H1 (cell line): Measurements from ENCODE around the gene PRKN. TPM values are rescaled to one million over a fixed set of nuclear protein-coding genes. Genes with fewer than 3 reads are reported as not detected.

Experiments used
- CTCF ChIA-PET: fragments of 300-600 bp; sonication (Branson Sonifier 250); formaldehyde crosslinking; loops from one replicate; lab custom pipeline; 2021; ENCODE audit not compliant: partially characterized antibody; lab: Charles Lee
- POLR2A ChIA-PET: fragments of 300-600 bp; sonication (Branson Sonifier 250); formaldehyde crosslinking; loops from one replicate; lab custom pipeline; 2021; ENCODE audit warnings: inconsistent platforms; ENCODE audit not compliant: partially characterized antibody; lab: Charles Lee
- DNase-seq, 2 experiments: peaks; one replicate each; pipeline versions ENCODE4 v3.0.0 to v3.0.0-alpha.2; 2010 to 2022; ENCODE audit warnings: low spot score in 2 of 2, low read depth in 1 of 2, mixed read lengths in 1 of 2
- FAIRE-seq: peaks from 2 replicates; lab custom pipeline; 2011; peaks lifted over from hg19 to GRCh38; lab: Jason Lieb, UNC
- H2AFZ ChIP-seq: 2 replicates; pipeline ENCODE4 v1.8.1; 2012; ENCODE audit warnings: low read length, inconsistent platforms
- H2AK5ac ChIP-seq: 2 replicates; pipeline ENCODE4 v1.6.1; 2013; ENCODE audit warnings: low read depth, low read length
- H2BK120ac ChIP-seq: replicated peaks from 2 replicates; pipeline ENCODE3; 2013; ENCODE audit warnings: low read depth, low read length, inconsistent platforms
- H2BK12ac ChIP-seq: 2 replicates; pipeline ENCODE4 v1.6.1; 2013; ENCODE audit warnings: low read depth, low read length
- H2BK15ac ChIP-seq: 2 replicates; pipeline ENCODE4 v1.6.1; 2013; ENCODE audit warnings: low read length
- H2BK20ac ChIP-seq: 2 replicates; pipeline ENCODE4 v1.6.1; 2013; ENCODE audit warnings: low read length
- H2BK5ac ChIP-seq: 2 replicates; pipeline ENCODE4 v1.6.1; 2013; ENCODE audit warnings: low read depth, low read length
- H3K14ac ChIP-seq: 2 replicates; pipeline ENCODE4 v1.6.1; 2013; ENCODE audit warnings: inconsistent platforms; ENCODE audit not compliant: insufficient read length
- H3K18ac ChIP-seq: 2 replicates; pipeline ENCODE4 v1.6.1; 2013; ENCODE audit warnings: low read length; ENCODE audit errors: extremely low read depth
- H3K23ac ChIP-seq: 2 replicates; pipeline ENCODE4 v1.6.1; 2013; ENCODE audit warnings: inconsistent platforms; ENCODE audit not compliant: insufficient read length
- H3K23me2 ChIP-seq: 2 replicates; pipeline ENCODE4 v1.6.1; 2013; ENCODE audit warnings: low read depth, low read length
- H3K27ac ChIP-seq: 2 replicates; pipeline ENCODE4 v1.6.1; 2011; ENCODE audit warnings: low read depth, low read length, inconsistent platforms
- H3K27me3 ChIP-seq, 4 experiments: replicated peaks in 1 of 4; 1 replicate in 1 of 4; 2 replicates in 3 of 4; pipeline versions ENCODE4 v1.6.1 to v1.8.1; 2011 to 2013; ENCODE audit warnings: low read length in 3 of 4, mild to moderate bottlenecking in 3 of 4, inconsistent platforms in 2 of 4, mixed read lengths in 2 of 4, moderate library complexity in 1 of 4; ENCODE audit not compliant: control insufficient read depth in 3 of 4, insufficient read depth in 3 of 4; ENCODE audit errors: extremely low read depth in 1 of 4
- H3K36me3 ChIP-seq, 4 experiments: 2 replicates each; pipeline versions ENCODE4 v1.6.1 to v1.8.1; 2011 to 2013; ENCODE audit warnings: mild to moderate bottlenecking in 4 of 4, low read length in 3 of 4, moderate library complexity in 2 of 4, control low read depth in 1 of 4, inconsistent platforms in 1 of 4; ENCODE audit not compliant: insufficient read depth in 4 of 4, control insufficient read depth in 2 of 4
- H3K4ac ChIP-seq: replicated peaks from 2 replicates; pipeline ENCODE3; 2013; ENCODE audit warnings: low read length, low read depth, mixed read lengths, inconsistent platforms; ENCODE audit not compliant: insufficient read length
- H3K4me1 ChIP-seq, 4 experiments: replicated peaks in 1 of 4; 1 replicate in 1 of 4; 2 replicates in 3 of 4; pipeline versions ENCODE4 v1.6.1 to v1.8.1; 2011 to 2013; ENCODE audit warnings: low read length in 3 of 4, inconsistent platforms in 2 of 4, mixed read lengths in 1 of 4; ENCODE audit not compliant: insufficient read depth in 4 of 4, control insufficient read depth in 3 of 4
- H3K4me2 ChIP-seq, 2 experiments: 2 replicates each; pipeline versions ENCODE4 v1.6.1 to v1.8.1; 2011 to 2013; ENCODE audit warnings: low read depth in 2 of 2, low read length in 2 of 2, control low read depth in 1 of 2, inconsistent platforms in 1 of 2, mild to moderate bottlenecking in 1 of 2; ENCODE audit not compliant: insufficient read depth in 1 of 2
- H3K4me3 ChIP-seq, 4 experiments: fragments of 200-600, 300-600 bp in 1 of 4; sonication (generic), shearing (Covaris generic), sonication (Bioruptor Twin) in 1 of 4; 2 replicates each; pipeline versions ENCODE4 v1.5.1 to v1.8.1; 2011 to 2016; ENCODE audit warnings: low read length in 4 of 4, low read depth in 3 of 4, control low read depth in 2 of 4, inconsistent platforms in 2 of 4, mild to moderate bottlenecking in 2 of 4, mixed read lengths in 1 of 4, moderate library complexity in 1 of 4; ENCODE audit not compliant: insufficient read depth in 2 of 4; ENCODE audit errors: extremely low read depth in 1 of 4
- H3K56ac ChIP-seq: replicated peaks from 2 replicates; pipeline ENCODE3; 2013; ENCODE audit warnings: low read depth, mild to moderate bottlenecking, mixed read lengths, low read length, inconsistent platforms; ENCODE audit not compliant: insufficient read length
- H3K79me1 ChIP-seq: 2 replicates; pipeline ENCODE4 v1.6.1; 2013; ENCODE audit warnings: low read depth, low read length, control low read depth
- H3K79me2 ChIP-seq, 2 experiments: 2 replicates each; pipeline versions ENCODE4 v1.6.1 to v1.8.1; 2012 to 2013; ENCODE audit warnings: low read length in 2 of 2, mild to moderate bottlenecking in 2 of 2, inconsistent platforms in 1 of 2; ENCODE audit not compliant: insufficient read depth in 2 of 2, control insufficient read depth in 1 of 2
- H3K9ac ChIP-seq, 4 experiments: replicated peaks in 1 of 4; 1 replicate in 1 of 4; 2 replicates in 3 of 4; pipeline versions ENCODE4 v1.6.1 to v1.8.1; 2011 to 2013; ENCODE audit warnings: low read depth in 3 of 4, low read length in 3 of 4, control low read depth in 2 of 4, mild to moderate bottlenecking in 2 of 4, moderate library complexity in 2 of 4, inconsistent platforms in 1 of 4; ENCODE audit errors: extremely low read depth in 1 of 4
- H3K9me3 ChIP-seq, 2 experiments: 2 replicates each; pipeline versions ENCODE4 v1.6.1 to v1.8.1; 2012 to 2013; ENCODE audit warnings: mild to moderate bottlenecking in 2 of 2, moderate library complexity in 2 of 2, control low read depth in 1 of 2, inconsistent platforms in 1 of 2, low read depth in 1 of 2, low read length in 1 of 2, mixed read lengths in 1 of 2; ENCODE audit not compliant: insufficient read depth in 2 of 2
- H4K20me1 ChIP-seq, 2 experiments: replicated peaks in 1 of 2; 2 replicates each; pipeline versions ENCODE3 to v1.8.1; 2011 to 2013; ENCODE audit warnings: inconsistent platforms in 2 of 2, low read length in 2 of 2, mild to moderate bottlenecking in 1 of 2; ENCODE audit not compliant: insufficient read depth in 2 of 2, control insufficient read depth in 1 of 2
- H4K5ac ChIP-seq: 2 replicates; pipeline ENCODE4 v1.6.1; 2013; ENCODE audit warnings: low read length, low read depth, mixed read lengths, inconsistent platforms; ENCODE audit not compliant: insufficient read length
- H4K8ac ChIP-seq: 2 replicates; pipeline ENCODE4 v1.8.0; 2013; ENCODE audit warnings: mild to moderate bottlenecking, moderate library complexity, low read length, inconsistent platforms; ENCODE audit not compliant: insufficient read depth; ENCODE audit errors: extremely low read depth
- H4K91ac ChIP-seq: replicated peaks from 2 replicates; pipeline ENCODE3; 2013; ENCODE audit warnings: low read length, mixed read lengths, inconsistent platforms; ENCODE audit not compliant: insufficient read length
- CHD1 ChIP-seq: IDR thresholded peaks from 2 replicates; pipeline ENCODE4 v1.6.1; 2012; ENCODE audit warnings: low read depth, low read length, improper control_type of control experiment
- EZH2 ChIP-seq: fragments of 200-600 bp; sonication (generic); IDR thresholded peaks from 2 replicates; pipeline ENCODE4 v1.7.1; 2012; ENCODE audit warnings: low read depth, mild to moderate bottlenecking, moderate library complexity, low read length, inconsistent platforms; ENCODE audit not compliant: severe bottlenecking
- HDAC6 ChIP-seq: IDR thresholded peaks from one replicate; pipeline ENCODE4 v1.7.1; 2012; ENCODE audit warnings: low read depth, mild to moderate bottlenecking, inconsistent platforms, low read length, moderate library complexity
- MAFK ChIP-seq: IDR thresholded peaks from 2 replicates; pipeline ENCODE4 v1.6.1; 2012; ENCODE audit warnings: low read depth, mild to moderate bottlenecking, improper control_type of control experiment, low read length
- NRF1 ChIP-seq: IDR thresholded peaks from 2 replicates; pipeline ENCODE4 v1.6.1; 2011; ENCODE audit warnings: mild to moderate bottlenecking, low read depth, low read length, improper control_type of control experiment
- POU5F1 ChIP-seq: IDR thresholded peaks from 2 replicates; pipeline ENCODE4 v1.6.1; 2011; ENCODE audit warnings: low read depth, mild to moderate bottlenecking, low read length, moderate library complexity
- RAD21 ChIP-seq, 2 experiments: IDR thresholded peaks in 1 of 2; conservative IDR thresholded peaks in 1 of 2; 2 replicates each; pipeline ENCODE4 v1.6.1; 2011; ENCODE audit warnings: low read depth in 2 of 2, low read length in 2 of 2, improper control_type of control experiment in 1 of 2, inconsistent platforms in 1 of 2, mild to moderate bottlenecking in 1 of 2, moderate library complexity in 1 of 2
- RBBP5 ChIP-seq: IDR thresholded peaks from 2 replicates; pipeline ENCODE4 v1.7.1; 2012; ENCODE audit warnings: low read depth, mild to moderate bottlenecking, inconsistent platforms, low read length, moderate library complexity, borderline replicate concordance
- SRF ChIP-seq: IDR thresholded peaks from 2 replicates; pipeline ENCODE4 v1.6.1; 2011; ENCODE audit warnings: mild to moderate bottlenecking, low read depth, low read length, moderate library complexity
- TAF1 ChIP-seq: IDR thresholded peaks from 2 replicates; pipeline ENCODE4 v1.6.1; 2011; ENCODE audit warnings: mild to moderate bottlenecking, low read depth, low read length
- YY1 ChIP-seq: IDR thresholded peaks from 2 replicates; pipeline ENCODE4 v1.6.1; 2011; ENCODE audit warnings: low read depth, mild to moderate bottlenecking, low read length
- WGBS, 2 experiments: shearing (Covaris generic) in 1 of 2; methylation state at CpG; one replicate each; pipeline versions ENCODE4 v1.1.6 to v1.1.7; 2013 to 2015; ENCODE audit warnings: low lambda C conversion rate in 2 of 2, mixed read lengths in 2 of 2, inconsistent platforms in 1 of 2, low coverage in 1 of 2, missing lambda C conversion rate in 1 of 2; ENCODE audit not compliant: insufficient replicate concordance in 2 of 2, insufficient coverage in 1 of 2, insufficient read length in 1 of 2; ENCODE audit errors: extremely low coverage in 1 of 2, missing lambda C conversion rate in 1 of 2; 5-methylcytosine and 5-hydroxymethylcytosine counted together
- polyA plus RNA-seq, 7 experiments: library from polyadenylated mRNA; depleted of rRNA in 3 of 7; stranded (reverse) in 5 of 7; unstranded in 2 of 7; fragments of >200 nt in 5 of 7; fragments of 200-250 nt in 2 of 7; gene quantifications; 1 replicate in 5 of 7; 2 replicates in 1 of 7; 4 replicates in 1 of 7; pipeline versions ENCODE4 v1.2.1 to v1.2.3, GENCODE V29; 2011 to 2013; ENCODE audit warnings: missing spikeins in 2 of 7, mixed read lengths in 2 of 7
- total RNA-seq: library from RNA; stranded (reverse); fragmentation: NEBNext Ultra II Directional; extraction: Animal tissue kit (Norgen Biotek cat#: 25700); gene quantifications from 2 replicates; pipeline ENCODE4 v1.2.1, GENCODE V29; 2021
- TF ChIP-seq, protein P1 (sequence below): IDR thresholded peaks from 2 replicates; pipeline ENCODE4 v1.6.1; 2012; ENCODE audit warnings: low read length, inconsistent platforms

Gene PRKN
- total and polyA plus RNA-seq, 2 of the 8 experiments (the other 6 are each of a cell fraction or from before 2014, with no cell fraction given): 0.13 to 0.29 TPM

GRCh38 chr6:161446296-161446925 lies 1281.2 kb downstream of the PRKN start:
- H3K4me1 ChIP-seq: peaks cover 2 to 9% (median 6%) of the 10 kb centered on the region in 4 experiments; a peak in 5 of 7 replicates
- FAIRE-seq: no peak
- 88 to 100% methylated on average over 1 to 6 of the region's 6 CpGs for WGBS, 2 experiments
- no peak for TF ChIP-seq CHD1
- TF ChIP-seq POU5F1: no peak
- no peak for TF ChIP-seq HDAC6
- TF ChIP-seq EZH2: no peak
- no peak for TF ChIP-seq RBBP5
- TF ChIP-seq, protein P1, sequence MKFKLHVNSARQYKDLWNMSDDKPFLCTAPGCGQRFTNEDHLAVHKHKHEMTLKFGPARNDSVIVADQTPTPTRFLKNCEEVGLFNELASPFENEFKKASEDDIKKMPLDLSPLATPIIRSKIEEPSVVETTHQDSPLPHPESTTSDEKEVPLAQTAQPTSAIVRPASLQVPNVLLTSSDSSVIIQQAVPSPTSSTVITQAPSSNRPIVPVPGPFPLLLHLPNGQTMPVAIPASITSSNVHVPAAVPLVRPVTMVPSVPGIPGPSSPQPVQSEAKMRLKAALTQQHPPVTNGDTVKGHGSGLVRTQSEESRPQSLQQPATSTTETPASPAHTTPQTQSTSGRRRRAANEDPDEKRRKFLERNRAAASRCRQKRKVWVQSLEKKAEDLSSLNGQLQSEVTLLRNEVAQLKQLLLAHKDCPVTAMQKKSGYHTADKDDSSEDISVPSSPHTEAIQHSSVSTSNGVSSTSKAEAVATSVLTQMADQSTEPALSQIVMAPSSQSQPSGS: no peak
- no peak for TF ChIP-seq TAF1
- no peak for TF ChIP-seq RAD21 (IDR thresholded peaks at IDR 0.05 in 1 of 2, conservative IDR thresholded peaks at IDR 0.05 in 1 of 2; ENCODE audit: low read depth in 2 of 2, low read length in 2 of 2)
- TF ChIP-seq MAFK: no peak
- TF ChIP-seq SRF: no peak
- no peak for TF ChIP-seq NRF1
- no peak for TF ChIP-seq YY1

More at GRCh38 chr6:161446296-161446925, 1281.2 kb downstream of the PRKN start:
- Histone ChIP-seq H4K5ac (no peak overlapping the region), H2BK12ac (no peak overlapping the region), H2BK20ac (no peak overlapping the region), H3K36me3 (no peaks in the 10 kb centered on the region), H3K9me3 (no peaks in the 10 kb centered on the region), H3K14ac (no peak overlapping the region), H4K8ac (no peak overlapping the region), H3K18ac (no peak overlapping the region), H4K91ac (no peak overlapping the region), H3K79me1 (no peaks in the 10 kb centered on the region), H3K4ac (no peak overlapping the region), H3K27me3 (peaks cover 0 to 4% (median under 1%) of the 10 kb centered on the region in 4 experiments; a peak in 1 of 7 replicates), H3K79me2 (no peaks in the 10 kb centered on the region), H3K9ac (no peak overlapping the region), H2BK120ac (no peak overlapping the region), H3K23me2 (no peaks in the 10 kb centered on the region), H2AK5ac (no peak overlapping the region), H3K23ac (no peak overlapping the region), H4K20me1 (no peaks in the 10 kb centered on the region), H2BK5ac (no peak overlapping the region), H3K4me3 (no peak overlapping the region), H3K56ac (no peak overlapping the region), H2BK15ac (no peak overlapping the region), H3K27ac (no peak overlapping the region), H2AFZ (no peak overlapping the region), H3K4me2 (no peak overlapping the region)
- DNase-seq: no peak
- ChIA-PET CTCF (interaction anchor here (0.6 to 4.3 kb wide), 7 partner anchors 10 to 249 kb away, joined by 3 to 12 read pairs (median 6); no protein-coding TSS in a partner anchor), POLR2A (no interaction called here)
